ENCODE measurements around the gene SREBF1. TPM values are rescaled to one million over a fixed set of nuclear protein-coding genes. Genes with fewer than 3 reads are reported as not detected.

Gene SREBF1
- total RNA-seq, 1 donor from 2014 or later, result 86.9 TPM

DNA sequence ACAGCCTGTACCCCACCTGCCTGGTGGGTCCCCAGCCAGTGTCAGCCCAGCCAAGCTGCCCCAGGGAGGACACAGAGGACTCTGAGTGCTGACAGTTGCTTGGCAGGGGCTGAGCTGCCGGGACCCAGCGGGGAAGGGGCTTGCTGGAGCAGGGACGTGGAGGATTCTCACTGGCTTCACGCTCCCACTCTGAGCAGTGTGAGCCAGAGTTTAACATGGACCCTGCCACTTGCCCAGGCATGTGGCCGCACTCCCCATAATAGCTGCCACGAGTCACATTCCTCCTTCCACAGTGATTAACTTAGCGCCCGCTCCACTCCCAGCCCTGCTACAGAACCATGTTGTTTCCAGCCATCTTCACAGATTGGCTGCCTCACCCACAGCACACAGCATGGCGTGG is 31.2 kb downstream of the SREBF1 start:
- peak overlapping the region; percentile 44 for H3K27ac Mint-ChIP-seq (ENCODE audit: unreplicated experiment)
- TF ChIP-seq CTCF (IDR thresholded peaks at IDR 0.05), result no peak
- H3K27me3 Mint-ChIP-seq (ENCODE audit: unreplicated experiment), result no peaks in the 10 kb centered on the region
- DNase-seq (ENCODE audit: extremely low spot score, unreplicated experiment), result no peak
- H3K36me3 Mint-ChIP-seq (ENCODE audit: unreplicated experiment), result peaks cover 18% of the 10 kb centered on the region
- no peak overlapping the region for H3K4me3 Mint-ChIP-seq (ENCODE audit: unreplicated experiment)
- H3K9me3 Mint-ChIP-seq (ENCODE audit: unreplicated experiment), result no peaks in the 10 kb centered on the region
- H3K4me1 Mint-ChIP-seq (ENCODE audit: unreplicated experiment), result peaks cover 20% of the 10 kb centered on the region

DNA sequence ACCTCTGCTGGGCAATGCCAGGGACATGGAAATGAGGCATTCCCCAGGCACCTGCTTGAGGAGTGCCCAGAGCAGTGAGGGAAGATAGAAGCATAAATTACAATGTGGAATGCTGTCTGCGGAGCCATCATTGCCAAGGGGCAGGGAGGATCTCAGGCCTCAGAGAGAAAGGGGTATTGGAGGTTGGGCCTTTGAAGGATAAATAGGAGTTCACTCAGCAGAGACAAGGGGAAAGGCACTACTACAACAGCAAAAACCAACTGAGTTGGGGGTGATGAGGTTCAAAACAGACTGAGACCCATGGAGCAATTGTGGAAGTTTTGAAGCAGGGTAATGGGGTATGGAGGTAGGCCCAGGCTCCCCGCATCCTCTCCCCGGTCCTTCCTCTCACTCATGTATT is 32.8 kb downstream of the SREBF1 start:
- no peak for DNase-seq (ENCODE audit: extremely low spot score, unreplicated experiment)
- peaks cover 8% of the 10 kb centered on the region for H3K4me1 Mint-ChIP-seq (ENCODE audit: unreplicated experiment)
- H3K36me3 Mint-ChIP-seq (ENCODE audit: unreplicated experiment), result peaks cover 18% of the 10 kb centered on the region
- TF ChIP-seq CTCF (IDR thresholded peaks at IDR 0.05), result no peak
- H3K27me3 Mint-ChIP-seq (ENCODE audit: unreplicated experiment), result no peaks in the 10 kb centered on the region
- H3K4me3 Mint-ChIP-seq (ENCODE audit: unreplicated experiment), result no peak overlapping the region
- no peak overlapping the region for H3K27ac Mint-ChIP-seq (ENCODE audit: unreplicated experiment)
- H3K9me3 Mint-ChIP-seq (ENCODE audit: unreplicated experiment), result no peaks in the 10 kb centered on the region

DNA sequence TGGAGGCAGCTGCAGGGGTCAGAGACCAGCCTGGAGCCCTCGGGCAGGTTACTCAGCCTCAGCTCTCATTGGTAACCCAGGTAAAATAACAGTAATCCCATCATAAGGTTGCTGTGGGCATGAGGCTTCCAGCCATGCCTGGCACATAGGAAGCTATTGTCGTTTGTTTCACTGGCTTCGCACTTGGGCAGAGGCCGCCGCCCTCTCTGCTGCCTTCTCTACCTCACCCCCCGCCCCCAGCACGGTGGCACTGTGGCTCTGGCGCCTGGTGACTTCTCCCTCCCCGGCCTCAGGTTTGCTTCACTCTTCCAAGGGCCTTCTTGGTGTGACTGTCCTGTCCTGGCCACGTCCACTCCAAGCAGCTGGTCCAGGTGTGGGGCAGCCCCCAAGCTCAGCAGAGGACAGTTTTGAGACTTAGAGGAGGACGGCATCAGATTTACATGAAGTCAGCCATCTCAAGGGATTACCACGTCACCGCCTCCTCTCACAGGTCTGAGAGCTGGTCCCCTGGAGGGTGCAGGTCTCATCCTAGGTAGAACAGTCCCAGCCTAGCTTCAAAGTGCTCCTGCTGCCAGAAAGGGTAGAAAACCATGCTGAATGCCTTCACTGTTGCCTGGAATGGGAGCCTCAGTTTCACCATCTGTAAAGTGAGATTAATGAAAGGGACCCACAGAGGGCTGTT is 34.8 kb downstream of the SREBF1 start:
- H3K27me3 Mint-ChIP-seq (ENCODE audit: unreplicated experiment), result no peaks in the 10 kb centered on the region
- H3K36me3 Mint-ChIP-seq (ENCODE audit: unreplicated experiment), result peaks cover 20% of the 10 kb centered on the region
- no peaks in the 10 kb centered on the region for H3K4me1 Mint-ChIP-seq (ENCODE audit: unreplicated experiment)
- no peaks in the 10 kb centered on the region for H3K9me3 Mint-ChIP-seq (ENCODE audit: unreplicated experiment)
- H3K4me3 Mint-ChIP-seq (ENCODE audit: unreplicated experiment), result no peak overlapping the region
- H3K27ac Mint-ChIP-seq (ENCODE audit: unreplicated experiment), result no peak overlapping the region
- DNase-seq (ENCODE audit: extremely low spot score, unreplicated experiment), result no peak
- no peak for TF ChIP-seq CTCF (IDR thresholded peaks at IDR 0.05)

DNA sequence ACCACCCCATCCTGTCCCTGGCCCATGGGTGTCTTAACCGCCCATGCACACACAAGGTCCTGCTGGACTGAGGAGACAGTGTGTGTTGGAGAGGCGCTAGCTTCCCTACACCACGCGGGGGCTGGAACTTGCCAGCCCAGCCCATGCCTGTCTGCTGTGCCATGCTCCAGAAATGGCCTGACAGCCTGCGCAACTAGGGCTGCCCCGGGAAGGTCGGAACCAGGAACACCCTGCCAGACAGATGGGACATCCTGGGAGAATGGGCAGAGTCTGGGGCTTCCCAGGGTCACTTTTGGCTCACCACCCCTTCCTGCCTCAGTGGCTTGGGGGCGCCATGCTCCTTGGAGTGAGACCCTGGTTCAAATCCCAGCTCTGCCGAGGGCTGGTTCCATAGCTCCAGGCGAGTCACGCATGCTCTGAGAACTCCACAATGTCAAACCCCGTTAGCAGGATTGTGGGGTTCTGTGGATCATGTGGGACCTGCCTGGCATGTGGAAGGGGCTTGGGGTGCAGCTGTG is 36.2 kb downstream of the SREBF1 start:
- Mint-ChIP-seq H3K27ac (ENCODE audit: unreplicated experiment) (no peak overlapping the region), H3K4me1 (ENCODE audit: unreplicated experiment) (no peaks in the 10 kb centered on the region), H3K4me3 (ENCODE audit: unreplicated experiment) (no peak overlapping the region)

More for the DNA sequence above, 36.2 kb downstream of the SREBF1 start:
- Mint-ChIP-seq H3K36me3 (ENCODE audit: unreplicated experiment) (peaks cover 18% of the 10 kb centered on the region), H3K9me3 (ENCODE audit: unreplicated experiment) (no peaks in the 10 kb centered on the region), H3K27me3 (ENCODE audit: unreplicated experiment) (no peaks in the 10 kb centered on the region)
- TF ChIP-seq CTCF (IDR thresholded peaks at IDR 0.05), result no peak
- DNase-seq (ENCODE audit: extremely low spot score, unreplicated experiment), result no peak

All from osteocyte (in vitro differentiated cells).